ENCODE data around the gene IFI44L. TPM values are rescaled to one million over a fixed set of nuclear protein-coding genes. Genes with fewer than 3 reads are reported as not detected.

The IFI44L gene
- total RNA-seq, 1 experiment from 2014 or later: not detected

DNA sequence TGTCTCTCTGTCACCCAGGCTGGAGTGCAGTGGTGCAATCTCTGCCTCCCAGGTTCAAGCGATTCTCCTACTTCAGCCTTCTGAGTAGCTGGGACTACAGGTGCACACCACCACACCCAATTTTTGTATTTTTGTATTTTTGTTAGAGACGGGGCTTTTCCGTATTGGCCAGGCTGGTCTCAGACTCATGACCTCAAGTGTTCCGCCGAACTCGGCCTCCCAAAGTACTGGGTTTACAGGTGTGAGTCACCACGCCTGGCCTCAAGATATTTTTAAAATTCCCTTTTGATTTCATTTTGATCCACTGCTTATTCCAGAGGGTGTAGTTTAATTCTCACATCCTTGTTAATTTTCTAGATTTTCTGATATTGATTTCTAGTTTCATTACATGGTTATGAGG, 3.8 kb downstream of the IFI44L start:
- no peaks in the 10 kb centered on the region for H3K9me3 Mint-ChIP-seq (ENCODE audit: unreplicated experiment)
- DNase-seq: no peak
- no peaks in the 10 kb centered on the region for H3K4me1 ChIP-seq
- no peak overlapping the region for H3K4me3 Mint-ChIP-seq (ENCODE audit: unreplicated experiment)
- CTCF ChIA-PET: no interaction called here
- H3K27me3 Mint-ChIP-seq (ENCODE audit: insufficient read depth, unreplicated experiment): peaks cover 5% of the 10 kb centered on the region
- POLR2A ChIA-PET: no interaction called here
- H3K36me3 Mint-ChIP-seq (ENCODE audit: insufficient read depth, unreplicated experiment): no peaks in the 10 kb centered on the region
- intact Hi-C loops (cut with micrococcal nuclease; ENCODE audit: unreplicated experiment): no loop called here
- H3K4me1 Mint-ChIP-seq (ENCODE audit: low read depth, unreplicated experiment): no peaks in the 10 kb centered on the region
- H3K9me3 ChIP-seq: no peaks in the 10 kb centered on the region
- no peaks in the 10 kb centered on the region for H3K27me3 ChIP-seq (replicated peaks; ENCODE audit: control insufficient read depth, insufficient read depth, low read length)
- BruUV-seq (replicated peaks): no TSS peak
- TF ChIP-seq, protein P1, sequence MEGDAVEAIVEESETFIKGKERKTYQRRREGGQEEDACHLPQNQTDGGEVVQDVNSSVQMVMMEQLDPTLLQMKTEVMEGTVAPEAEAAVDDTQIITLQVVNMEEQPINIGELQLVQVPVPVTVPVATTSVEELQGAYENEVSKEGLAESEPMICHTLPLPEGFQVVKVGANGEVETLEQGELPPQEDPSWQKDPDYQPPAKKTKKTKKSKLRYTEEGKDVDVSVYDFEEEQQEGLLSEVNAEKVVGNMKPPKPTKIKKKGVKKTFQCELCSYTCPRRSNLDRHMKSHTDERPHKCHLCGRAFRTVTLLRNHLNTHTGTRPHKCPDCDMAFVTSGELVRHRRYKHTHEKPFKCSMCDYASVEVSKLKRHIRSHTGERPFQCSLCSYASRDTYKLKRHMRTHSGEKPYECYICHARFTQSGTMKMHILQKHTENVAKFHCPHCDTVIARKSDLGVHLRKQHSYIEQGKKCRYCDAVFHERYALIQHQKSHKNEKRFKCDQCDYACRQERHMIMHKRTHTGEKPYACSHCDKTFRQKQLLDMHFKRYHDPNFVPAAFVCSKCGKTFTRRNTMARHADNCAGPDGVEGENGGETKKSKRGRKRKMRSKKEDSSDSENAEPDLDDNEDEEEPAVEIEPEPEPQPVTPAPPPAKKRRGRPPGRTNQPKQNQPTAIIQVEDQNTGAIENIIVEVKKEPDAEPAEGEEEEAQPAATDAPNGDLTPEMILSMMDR (IDR thresholded peaks at IDR 0.05; ENCODE audit: insufficient read depth in 1 of 2, low read depth in 1 of 2, low read length in 1 of 2, severe bottlenecking in 1 of 2, unreplicated experiment in 1 of 2): no peak
- no peak overlapping the region for H3K4me3 ChIP-seq (ENCODE audit: low read depth, low read length)
- no peak overlapping the region for H3K27ac Mint-ChIP-seq (ENCODE audit: unreplicated experiment)
- H3K36me3 ChIP-seq (ENCODE audit: control insufficient read depth, insufficient read depth, low read length): no peaks in the 10 kb centered on the region

DNA sequence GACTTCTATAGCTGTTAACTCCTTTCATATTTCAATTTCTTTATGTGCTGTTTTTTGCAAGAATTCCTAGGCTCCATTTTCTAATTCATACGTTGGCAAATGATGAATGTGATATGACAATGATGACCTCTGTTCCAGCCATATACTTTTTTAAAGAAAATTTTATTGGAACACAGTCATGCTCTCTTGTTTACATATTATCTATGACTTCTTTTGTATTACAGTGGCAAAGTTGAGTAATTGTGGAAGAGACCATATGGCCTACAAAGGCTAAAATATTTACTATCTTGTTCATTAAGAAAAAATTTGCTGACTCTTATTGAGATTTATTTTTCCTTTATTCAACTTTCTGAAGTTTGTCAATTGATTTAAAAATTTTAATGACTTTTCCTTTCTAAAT, 7.1 kb downstream of the IFI44L start:
- H3K36me3 ChIP-seq (ENCODE audit: control insufficient read depth, insufficient read depth, low read length): no peaks in the 10 kb centered on the region
- BruUV-seq (replicated peaks): no TSS peak
- Mint-ChIP-seq H3K4me1 (ENCODE audit: low read depth, unreplicated experiment) (no peaks in the 10 kb centered on the region), H3K27me3 (ENCODE audit: insufficient read depth, unreplicated experiment) (peaks cover 2% of the 10 kb centered on the region), H3K9me3 (ENCODE audit: unreplicated experiment) (no peaks in the 10 kb centered on the region), H3K27ac (ENCODE audit: unreplicated experiment) (no peak overlapping the region), H3K36me3 (ENCODE audit: insufficient read depth, unreplicated experiment) (no peaks in the 10 kb centered on the region), H3K4me3 (ENCODE audit: unreplicated experiment) (no peak overlapping the region)
- no peaks in the 10 kb centered on the region for H3K4me1 ChIP-seq
- ChIA-PET POLR2A (no interaction called here), CTCF (no interaction called here)
- H3K27me3 ChIP-seq (replicated peaks; ENCODE audit: control insufficient read depth, insufficient read depth, low read length): no peaks in the 10 kb centered on the region
- H3K4me3 ChIP-seq (ENCODE audit: low read depth, low read length): no peak overlapping the region
- DNase-seq: no peak
- intact Hi-C loops (cut with micrococcal nuclease; ENCODE audit: unreplicated experiment): no loop called here
- TF ChIP-seq, protein P1 (IDR thresholded peaks at IDR 0.05; ENCODE audit: insufficient read depth in 1 of 2, low read depth in 1 of 2, low read length in 1 of 2, severe bottlenecking in 1 of 2, unreplicated experiment in 1 of 2): no peak
- no peaks in the 10 kb centered on the region for H3K9me3 ChIP-seq

DNA sequence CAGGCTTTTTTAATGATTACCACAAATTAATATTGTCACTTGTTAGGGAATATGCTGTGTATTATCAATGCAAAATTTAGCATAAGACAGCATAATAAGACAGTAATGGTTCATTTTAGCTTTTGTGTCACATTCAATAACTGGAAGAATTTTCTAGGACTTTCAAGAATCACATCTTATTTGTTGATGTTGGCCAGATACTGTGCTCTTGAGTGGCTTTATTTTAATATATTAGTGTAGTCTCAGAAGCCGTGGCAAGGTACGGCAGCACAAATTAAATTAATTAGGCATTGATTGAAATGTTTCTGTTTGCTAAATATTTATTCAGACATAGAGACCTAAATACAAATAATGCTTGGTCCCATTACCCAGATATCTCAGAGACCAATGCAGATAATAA, 10.4 kb downstream of the IFI44L start:
- TF ChIP-seq, protein P1 (IDR thresholded peaks at IDR 0.05; ENCODE audit: insufficient read depth in 1 of 2, low read depth in 1 of 2, low read length in 1 of 2, severe bottlenecking in 1 of 2, unreplicated experiment in 1 of 2): no peak
- H3K36me3 ChIP-seq (ENCODE audit: control insufficient read depth, insufficient read depth, low read length): no peaks in the 10 kb centered on the region
- no peaks in the 10 kb centered on the region for H3K27me3 ChIP-seq (replicated peaks; ENCODE audit: control insufficient read depth, insufficient read depth, low read length)
- peaks cover 5% of the 10 kb centered on the region for H3K27me3 Mint-ChIP-seq (ENCODE audit: insufficient read depth, unreplicated experiment)
- no peaks in the 10 kb centered on the region for H3K9me3 ChIP-seq
- no peak overlapping the region for H3K27ac Mint-ChIP-seq (ENCODE audit: unreplicated experiment)
- no peaks in the 10 kb centered on the region for H3K9me3 Mint-ChIP-seq (ENCODE audit: unreplicated experiment)
- H3K4me1 ChIP-seq: no peaks in the 10 kb centered on the region
- H3K4me1 Mint-ChIP-seq (ENCODE audit: low read depth, unreplicated experiment): no peaks in the 10 kb centered on the region
- DNase-seq: no peak
- POLR2A ChIA-PET: no interaction called here
- no TSS peak for BruUV-seq (replicated peaks)
- no peaks in the 10 kb centered on the region for H3K36me3 Mint-ChIP-seq (ENCODE audit: insufficient read depth, unreplicated experiment)
- H3K4me3 Mint-ChIP-seq (ENCODE audit: unreplicated experiment): no peak overlapping the region
- H3K4me3 ChIP-seq (ENCODE audit: low read depth, low read length): no peak overlapping the region
- CTCF ChIA-PET: no interaction called here
- intact Hi-C loops (cut with micrococcal nuclease; ENCODE audit: unreplicated experiment): no loop called here

All from Caco-2 (cell line).